GM19397 (cell line): ENCODE measurements around the gene APAF1.
"Not testable (repeated sequence)": the region's sequence is repeated elsewhere in the genome, so short reads cannot be mapped to it uniquely, and the experiment has no call there.

ENCODE experiments used
- ATAC-seq: cut with Tn5 transposase; IDR thresholded peaks from one replicate; pipeline ENCODE4 v1.9.1; 2021; ENCODE audit warnings: mild to moderate bottlenecking, moderate library complexity; ENCODE audit not compliant: unreplicated experiment

The APAF1 gene, protein sequence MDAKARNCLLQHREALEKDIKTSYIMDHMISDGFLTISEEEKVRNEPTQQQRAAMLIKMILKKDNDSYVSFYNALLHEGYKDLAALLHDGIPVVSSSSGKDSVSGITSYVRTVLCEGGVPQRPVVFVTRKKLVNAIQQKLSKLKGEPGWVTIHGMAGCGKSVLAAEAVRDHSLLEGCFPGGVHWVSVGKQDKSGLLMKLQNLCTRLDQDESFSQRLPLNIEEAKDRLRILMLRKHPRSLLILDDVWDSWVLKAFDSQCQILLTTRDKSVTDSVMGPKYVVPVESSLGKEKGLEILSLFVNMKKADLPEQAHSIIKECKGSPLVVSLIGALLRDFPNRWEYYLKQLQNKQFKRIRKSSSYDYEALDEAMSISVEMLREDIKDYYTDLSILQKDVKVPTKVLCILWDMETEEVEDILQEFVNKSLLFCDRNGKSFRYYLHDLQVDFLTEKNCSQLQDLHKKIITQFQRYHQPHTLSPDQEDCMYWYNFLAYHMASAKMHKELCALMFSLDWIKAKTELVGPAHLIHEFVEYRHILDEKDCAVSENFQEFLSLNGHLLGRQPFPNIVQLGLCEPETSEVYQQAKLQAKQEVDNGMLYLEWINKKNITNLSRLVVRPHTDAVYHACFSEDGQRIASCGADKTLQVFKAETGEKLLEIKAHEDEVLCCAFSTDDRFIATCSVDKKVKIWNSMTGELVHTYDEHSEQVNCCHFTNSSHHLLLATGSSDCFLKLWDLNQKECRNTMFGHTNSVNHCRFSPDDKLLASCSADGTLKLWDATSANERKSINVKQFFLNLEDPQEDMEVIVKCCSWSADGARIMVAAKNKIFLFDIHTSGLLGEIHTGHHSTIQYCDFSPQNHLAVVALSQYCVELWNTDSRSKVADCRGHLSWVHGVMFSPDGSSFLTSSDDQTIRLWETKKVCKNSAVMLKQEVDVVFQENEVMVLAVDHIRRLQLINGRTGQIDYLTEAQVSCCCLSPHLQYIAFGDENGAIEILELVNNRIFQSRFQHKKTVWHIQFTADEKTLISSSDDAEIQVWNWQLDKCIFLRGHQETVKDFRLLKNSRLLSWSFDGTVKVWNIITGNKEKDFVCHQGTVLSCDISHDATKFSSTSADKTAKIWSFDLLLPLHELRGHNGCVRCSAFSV (N-terminal part only)

DNA sequence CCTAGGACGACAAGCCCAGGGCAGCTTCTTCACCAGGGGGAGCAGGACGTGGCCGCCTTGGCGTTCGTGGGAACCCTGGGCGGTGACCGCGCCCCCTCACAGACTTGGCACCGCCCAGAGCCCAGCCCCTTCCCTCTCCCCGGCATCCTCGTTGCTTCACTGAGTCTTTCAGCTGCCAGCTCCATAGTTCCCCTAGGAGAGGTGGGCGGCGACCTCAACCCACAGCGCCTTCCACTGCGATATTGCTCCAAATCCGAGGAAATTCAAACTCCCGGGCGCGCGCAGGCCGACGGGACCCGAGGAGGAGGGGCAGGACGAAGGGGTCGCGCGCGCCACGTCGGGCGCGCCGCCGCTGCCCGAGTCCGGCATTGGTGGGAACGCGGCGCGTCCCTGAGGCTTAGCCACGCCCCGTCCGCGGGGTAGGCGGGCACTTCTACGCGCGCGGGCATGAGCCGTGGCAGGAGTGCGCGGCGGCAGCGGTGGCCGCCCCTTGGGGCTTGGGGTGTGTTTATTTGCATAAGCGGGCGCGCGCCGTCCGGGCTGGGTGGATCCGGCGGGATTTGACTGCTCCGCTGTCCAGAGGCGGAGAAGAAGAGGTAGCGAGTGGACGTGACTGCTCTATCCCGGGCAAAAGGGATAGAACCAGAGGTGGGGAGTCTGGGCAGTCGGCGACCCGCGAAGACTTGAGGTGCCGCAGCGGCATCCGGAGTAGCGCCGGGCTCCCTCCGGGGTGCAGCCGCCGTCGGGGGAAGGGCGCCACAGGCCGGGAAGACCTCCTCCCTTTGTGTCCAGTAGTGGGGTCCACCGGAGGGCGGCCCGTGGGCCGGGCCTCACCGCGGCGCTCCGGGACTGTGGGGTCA is at the start of gene APAF1, which contains the start of gene IKBIP:
APAF1 (plus strand) TSS at position 579 of the 860 bp plus-strand sequence. CDS start 3,070 bp downstream, outside the sequence.
IKBIP (minus strand) TSS at position 77 of the 860 bp plus-strand sequence. CDS start 87 bp downstream, outside the sequence.
- ATAC-seq = peak; percentile 88

DNA sequence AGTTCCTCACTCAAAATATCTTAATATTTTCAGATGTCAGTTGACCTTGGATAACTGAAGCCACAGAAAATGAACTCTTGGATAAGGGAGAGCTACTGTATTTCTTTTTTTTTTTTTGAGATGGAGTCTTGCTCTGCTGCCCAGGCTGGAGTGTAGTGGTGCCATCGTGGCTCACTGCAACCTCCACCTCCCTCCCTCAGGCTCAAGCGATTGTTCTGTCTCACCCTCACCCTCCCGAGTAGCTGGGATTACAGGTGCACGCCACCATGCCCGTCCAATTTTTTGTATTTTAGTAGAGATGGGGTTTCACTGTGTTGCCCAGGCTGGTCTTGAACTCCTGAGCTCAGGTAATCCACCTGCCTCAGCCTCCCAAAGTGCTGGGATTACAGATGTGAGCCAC is 47.8 kb upstream of the APAF1 start:
- ATAC-seq = not testable (repeated sequence)

DNA sequence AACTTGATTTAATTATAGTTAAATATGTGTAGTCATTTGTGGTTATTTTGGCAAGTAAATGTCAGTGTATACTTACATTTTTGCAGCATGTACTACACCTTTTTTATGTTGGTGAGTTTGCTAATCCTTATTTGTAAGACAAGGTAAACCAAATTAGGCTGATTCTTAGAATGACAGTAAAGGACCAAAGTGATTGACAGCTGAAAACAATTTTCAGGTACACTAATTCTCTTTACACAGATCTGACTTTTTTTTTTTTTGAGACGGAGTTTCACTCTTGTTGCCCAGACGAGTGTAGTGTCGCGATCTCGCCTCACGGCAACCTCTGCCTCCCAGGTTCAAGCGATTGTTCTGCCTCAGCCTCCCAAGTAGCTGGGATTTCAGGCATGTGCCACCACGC is 43.2 kb upstream of the APAF1 start:
- no peak for ATAC-seq

DNA sequence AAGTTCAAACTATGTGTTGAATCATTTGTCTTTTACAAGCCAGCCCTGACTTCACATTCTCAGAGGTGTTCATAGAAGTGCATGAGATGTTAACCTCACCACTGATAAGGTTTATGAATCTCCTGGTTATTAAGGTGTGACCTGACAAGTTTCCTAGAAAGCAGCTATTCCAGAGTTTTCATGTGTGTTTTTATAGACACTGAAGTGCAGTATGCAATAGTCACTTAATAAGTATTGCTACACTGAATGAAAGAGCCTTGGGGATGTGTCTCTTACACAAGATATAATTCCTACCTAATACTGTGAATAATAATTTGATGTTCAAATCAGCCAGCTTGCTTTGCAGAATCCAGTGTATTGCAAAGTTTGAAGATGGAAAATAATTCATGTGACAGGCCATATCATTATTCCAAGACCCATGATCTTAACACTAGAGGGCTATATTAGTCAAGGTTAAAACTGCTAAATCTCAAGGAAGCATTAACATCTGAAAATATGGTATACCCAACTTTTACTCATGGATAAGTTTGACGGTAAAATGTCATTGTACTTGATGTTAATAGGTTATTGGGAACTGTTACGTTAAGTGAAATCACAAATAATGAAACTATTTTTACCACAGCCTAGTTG is 38.6 kb upstream of the APAF1 start:
- no peak for ATAC-seq

DNA sequence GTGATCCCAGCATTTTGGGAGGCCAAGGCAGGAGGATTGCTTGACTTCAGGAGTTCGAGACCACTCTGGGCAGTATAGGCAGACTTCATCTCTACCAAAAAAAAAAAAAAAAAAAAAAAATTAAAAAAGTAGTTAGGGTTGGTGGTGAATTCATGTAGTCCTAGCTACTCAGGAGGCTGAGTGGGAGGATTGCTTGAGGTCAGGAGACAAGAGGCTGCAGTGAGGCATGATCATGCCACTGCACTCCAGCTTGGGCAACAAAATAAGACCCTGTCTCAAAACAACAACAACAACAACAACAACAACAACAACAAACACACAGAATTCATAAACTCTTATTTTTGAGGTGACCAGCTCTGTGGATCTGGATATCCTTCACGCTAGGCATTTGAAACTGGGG is 34.5 kb upstream of the APAF1 start:
- no peak for ATAC-seq

DNA sequence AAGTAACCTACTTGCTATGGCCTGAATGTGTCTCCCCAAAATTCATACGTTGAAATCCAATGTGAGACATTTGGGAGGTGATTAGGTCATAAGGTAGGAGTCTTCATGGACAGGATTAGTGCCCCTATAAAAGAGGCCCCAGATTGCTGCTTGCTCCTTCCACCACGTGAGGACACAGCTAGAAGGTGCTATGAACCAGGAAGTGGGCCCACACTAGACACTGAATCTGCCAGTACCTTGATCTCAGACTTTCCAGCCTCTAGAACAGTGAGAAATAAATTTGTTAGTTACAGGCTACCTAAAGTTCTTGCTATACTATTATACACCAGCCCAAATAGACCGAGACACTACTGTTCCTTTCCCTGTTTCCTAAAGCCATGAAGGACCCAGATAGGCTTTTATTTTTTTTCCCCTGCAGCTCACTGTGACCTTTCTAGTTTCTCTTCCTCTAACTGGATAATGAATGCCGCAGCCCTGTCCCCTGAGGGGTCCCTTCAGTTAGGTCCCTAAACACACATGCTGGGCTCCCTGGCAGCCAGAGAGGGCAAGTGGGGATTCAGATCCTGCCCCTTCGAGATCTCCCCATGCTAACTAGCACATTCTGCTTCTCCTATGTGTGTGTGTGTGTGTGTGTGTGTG is 32.3 kb upstream of the APAF1 start:
- peak; percentile 86 for ATAC-seq

DNA sequence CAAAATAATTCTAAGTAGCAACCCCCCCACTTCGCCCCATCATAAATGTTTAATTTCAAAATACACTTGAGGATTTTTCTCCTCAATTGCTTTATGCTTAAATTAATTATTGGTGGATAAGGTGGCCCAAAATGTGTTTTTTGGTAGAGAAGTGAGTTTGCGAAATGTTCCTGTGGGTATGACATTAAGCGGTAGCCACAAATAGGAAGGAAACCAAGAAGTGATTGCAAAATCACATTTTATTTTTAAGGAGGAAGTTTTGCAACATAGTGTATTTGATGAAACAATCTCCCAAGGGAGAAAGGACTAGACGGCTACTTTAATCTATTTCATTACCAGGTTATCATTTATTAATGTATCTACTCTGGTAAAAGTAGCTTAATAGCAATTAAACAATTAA is 26.1 kb upstream of the APAF1 start:
- ATAC-seq = no peak

DNA sequence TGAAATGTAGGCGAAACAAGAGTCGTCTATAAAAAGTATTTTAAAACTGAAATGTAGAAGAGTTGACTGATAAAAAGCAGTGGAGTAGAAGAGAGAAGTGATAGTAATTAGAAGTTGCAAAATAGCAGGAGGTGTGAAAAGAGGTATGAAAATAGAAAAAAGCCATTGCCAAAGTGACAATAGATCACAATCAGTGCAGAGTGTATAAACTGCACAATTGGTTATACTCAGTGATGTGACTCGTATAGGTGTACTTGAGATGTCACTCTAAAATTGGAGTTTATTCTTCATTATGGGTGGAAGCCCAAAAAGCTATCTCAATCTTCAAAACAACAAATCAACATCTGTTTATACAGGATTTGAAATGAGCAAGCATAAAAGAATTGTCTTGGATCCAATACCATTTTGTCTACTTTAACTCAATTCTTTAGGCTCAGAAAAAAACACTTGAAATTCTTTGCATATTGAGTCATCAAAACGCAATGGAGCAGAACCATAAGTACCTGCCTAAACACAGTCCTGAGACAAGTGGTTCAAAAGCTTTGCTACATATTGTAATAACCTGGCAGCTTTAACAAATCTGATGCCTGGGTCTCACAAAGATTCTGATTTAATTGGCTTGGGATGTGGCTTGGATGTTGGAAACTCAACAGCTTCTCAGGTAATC is 9.3 kb upstream of the APAF1 start:
- no peak for ATAC-seq

DNA sequence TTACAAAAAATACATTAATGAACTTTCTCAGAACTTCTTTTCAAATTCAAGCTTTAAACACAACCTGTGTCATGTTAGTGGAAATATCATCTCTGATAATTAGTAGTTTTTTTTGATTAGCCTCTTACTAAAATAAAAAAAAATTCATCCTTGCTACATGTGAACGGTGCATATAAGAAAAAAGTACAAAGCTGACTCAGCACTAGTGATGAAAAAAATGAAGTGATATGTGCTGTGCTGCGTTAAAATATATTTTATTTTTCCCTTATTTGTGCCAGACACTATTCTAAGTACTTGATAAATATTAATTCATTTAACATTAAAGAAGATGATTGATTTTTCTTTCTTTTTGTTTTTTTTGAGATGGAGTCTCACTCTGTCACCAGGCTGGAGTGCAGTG is 8.0 kb upstream of the APAF1 start:
- no peak for ATAC-seq

DNA sequence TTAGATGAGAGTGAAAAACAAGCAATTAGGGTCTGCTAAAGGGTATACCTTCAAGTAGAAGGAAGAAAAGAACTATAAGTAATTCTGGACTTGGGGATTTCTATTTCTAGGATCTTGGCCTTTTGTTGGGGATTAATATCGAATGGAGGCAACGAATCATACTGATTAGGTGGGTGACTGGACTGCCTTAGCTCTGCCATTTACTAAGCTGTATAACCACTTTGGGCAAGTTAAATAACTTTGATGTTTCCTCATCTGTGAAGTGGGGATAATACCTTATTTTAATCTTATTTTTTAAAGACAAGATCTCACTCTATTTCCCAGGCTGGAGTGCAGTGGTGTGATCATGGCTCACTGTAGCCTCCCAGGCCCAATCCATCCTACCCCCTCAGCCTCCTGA is 7.1 kb upstream of the APAF1 start:
- no peak for ATAC-seq

DNA sequence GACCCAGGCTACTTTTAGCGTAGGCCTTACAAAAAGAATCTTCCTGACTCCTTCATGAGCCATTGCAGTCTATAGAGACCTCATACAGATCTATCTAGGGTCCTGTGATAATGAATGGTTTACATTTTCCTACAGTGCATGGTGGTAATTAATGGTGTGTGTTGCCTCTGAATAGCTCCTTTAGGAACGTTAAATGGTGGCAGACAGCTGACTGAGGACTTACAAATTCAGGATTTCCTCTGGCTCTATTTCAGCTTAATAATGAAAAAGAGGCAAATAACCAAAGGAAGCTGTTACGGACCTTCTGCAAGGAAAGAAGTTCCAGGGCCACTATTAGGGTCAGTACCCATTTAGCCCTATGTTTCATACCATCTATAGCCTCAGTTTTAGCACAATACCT is 5.6 kb upstream of the APAF1 start:
- no peak for ATAC-seq

DNA sequence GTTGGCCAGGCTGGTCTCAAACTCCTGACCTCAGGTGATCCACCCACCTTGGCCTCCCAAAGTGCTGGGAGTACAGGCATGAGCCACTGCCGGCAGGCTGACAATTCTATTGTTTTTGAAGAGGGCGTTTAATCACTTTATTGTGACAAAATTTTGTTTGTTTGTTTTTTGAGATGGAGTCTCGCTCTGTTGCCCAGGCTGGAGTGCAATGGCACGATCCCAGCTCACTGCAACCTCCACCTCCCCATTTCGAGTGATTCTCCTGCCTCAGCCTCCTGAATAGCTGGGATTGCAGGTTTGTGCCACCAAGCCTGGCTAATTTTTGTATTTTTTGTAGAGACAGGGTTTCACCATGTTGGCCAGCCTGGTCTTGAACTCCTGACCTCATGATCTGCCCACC is 2.3 kb upstream of the APAF1 start:
- ATAC-seq = not testable (repeated sequence)

DNA sequence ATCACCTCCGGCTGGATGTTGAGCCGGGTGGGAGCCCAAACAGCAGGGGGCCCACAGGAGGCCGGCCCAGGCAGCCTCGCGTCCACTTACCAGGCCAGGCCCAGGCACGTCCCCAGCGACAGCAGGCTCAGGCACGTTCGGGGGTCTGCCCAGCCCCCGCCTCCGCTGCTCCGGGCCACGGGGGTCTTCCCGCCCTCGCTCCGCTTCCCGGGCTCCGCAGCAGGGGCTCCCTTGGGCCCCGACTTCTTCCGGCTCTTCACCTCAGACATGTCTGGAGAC is 718 bp upstream of the APAF1 start:
- peak; percentile 18 for ATAC-seq

DNA sequence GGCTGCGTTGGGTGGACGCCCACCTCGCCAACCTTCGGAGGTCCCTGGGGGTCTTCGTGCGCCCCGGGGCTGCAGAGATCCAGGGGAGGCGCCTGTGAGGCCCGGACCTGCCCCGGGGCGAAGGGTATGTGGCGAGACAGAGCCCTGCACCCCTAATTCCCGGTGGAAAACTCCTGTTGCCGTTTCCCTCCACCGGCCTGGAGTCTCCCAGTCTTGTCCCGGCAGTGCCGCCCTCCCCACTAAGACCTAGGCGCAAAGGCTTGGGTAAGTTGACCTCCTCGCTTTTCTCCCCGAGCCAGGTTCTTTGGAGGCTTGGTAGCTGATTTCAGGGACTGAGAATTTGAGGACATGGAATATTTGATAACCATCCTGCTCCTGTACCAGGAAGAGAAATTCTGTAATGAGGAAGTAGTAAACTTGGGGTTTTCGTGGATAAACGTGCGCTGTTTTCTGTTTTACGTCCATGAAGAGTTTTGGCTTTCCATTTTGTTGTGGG is 530 bp downstream of the APAF1 start:
- no peak for ATAC-seq

DNA sequence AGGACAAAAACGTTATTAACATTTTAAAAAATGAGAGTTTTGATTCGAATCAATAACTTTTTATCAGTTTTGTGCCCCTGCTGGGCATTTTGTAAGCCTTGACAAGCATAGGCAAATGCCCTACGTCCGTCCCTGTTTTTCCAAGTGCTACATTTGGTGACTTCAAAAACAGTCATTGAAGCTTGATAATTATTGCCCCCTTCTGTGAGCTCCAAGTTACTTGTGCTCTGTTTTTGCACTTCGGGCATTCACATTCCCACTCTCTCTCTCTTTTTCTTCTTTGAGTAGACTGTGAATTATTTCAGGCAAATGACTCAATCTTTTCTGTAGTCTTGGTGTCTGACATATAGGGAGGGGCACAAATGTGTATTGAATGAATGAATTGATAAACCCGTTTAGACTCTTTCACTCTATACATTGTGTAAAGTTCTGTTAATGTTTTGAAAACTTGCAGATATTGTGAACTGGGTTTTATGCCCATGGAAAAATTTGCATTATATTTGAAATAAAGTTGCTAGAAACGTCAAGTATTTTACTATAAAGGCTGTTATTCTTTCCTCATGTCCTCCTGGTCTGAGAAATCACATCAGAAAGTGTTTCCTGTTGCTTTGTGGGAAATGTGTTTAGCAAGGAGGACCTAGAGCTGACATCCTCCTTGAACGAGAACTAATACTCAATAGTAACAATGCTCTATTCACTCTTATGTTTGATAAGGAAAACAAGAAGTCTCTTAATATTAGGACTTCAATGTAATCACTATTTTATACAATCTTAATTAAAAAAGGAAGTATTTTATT is 1.4 kb downstream of the APAF1 start:
- ATAC-seq = no peak

DNA sequence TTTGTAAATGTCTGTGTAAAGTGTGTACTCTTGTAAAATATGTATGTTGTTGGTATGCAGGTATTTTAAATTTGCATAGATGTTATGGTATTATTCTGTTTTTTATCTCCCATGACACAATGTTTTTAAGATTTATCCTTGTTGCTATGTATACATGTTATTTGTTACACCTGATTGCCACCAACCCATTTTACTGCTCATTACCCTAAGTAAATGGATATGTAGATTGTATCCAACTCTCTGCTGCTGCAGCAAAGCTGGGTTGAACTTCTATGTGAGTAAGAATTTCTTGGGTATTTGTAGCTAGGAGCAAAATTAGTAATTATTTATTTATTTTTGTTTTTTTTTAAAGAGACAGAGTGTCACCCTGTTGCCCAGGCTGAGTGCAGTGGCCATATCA is 6.2 kb downstream of the APAF1 start:
- no peak for ATAC-seq

DNA sequence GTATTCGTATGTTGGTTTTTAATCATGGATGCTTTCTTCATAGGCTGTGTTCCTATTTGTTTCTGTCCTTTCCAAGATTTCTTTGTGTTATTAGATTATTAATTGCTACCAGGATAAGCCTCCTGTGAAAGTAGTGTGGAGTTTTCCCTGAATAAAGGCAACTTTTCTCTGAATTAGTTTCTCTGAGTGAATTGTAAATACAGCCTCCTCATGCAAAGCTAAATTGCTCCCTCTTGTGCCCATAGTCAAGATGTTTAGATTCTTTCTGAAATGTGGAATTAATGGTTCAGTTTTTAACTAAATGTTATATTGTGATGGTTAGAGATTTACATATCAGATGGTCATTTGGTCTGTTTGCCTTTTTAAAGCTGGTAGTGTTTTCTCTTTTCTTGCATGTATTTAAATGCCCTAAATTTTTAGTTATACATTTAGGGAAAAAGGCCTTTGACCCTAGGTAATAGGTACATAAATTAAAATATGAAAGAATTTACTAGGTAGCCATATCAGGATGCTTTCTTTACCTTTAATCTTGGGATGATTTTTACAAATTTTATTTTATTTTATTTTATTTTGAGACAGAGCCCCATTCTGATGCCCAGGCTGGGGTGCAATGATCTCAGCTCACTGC is 8.9 kb downstream of the APAF1 start:
- ATAC-seq = no peak
